CD14-positive monocyte (primary cell): ENCODE measurements around the gene SCAPER. TPM values are rescaled to one million over a fixed set of nuclear protein-coding genes. Genes with fewer than 3 reads are reported as not detected.

Experiments
- DNase-seq, 3 donors: peaks; one replicate each; pipeline ENCODE4 v3.0.0-alpha.2; 2011 to 2022
- H2AFZ ChIP-seq: 2 replicates; pipeline ENCODE4 v1.6.0; 2012; ENCODE audit warnings: mild to moderate bottlenecking, low read depth, low read length, inconsistent platforms; ENCODE audit not compliant: insufficient read depth, poor library complexity, severe bottlenecking
- H3K27ac ChIP-seq, 2 donors: 1 replicate in 1 of 2; 2 replicates in 1 of 2; pipeline ENCODE4 v1.5.1; 2012 to 2013; ENCODE audit warnings: low read length in 2 of 2, control low read depth in 1 of 2, inconsistent platforms in 1 of 2, low read depth in 1 of 2, mild to moderate bottlenecking in 1 of 2
- H3K27me3 ChIP-seq, 2 donors: one replicate each; pipeline versions ENCODE4 v1.6.0 to v1.6.1; 2011 to 2013; ENCODE audit warnings: low read length in 2 of 2; ENCODE audit not compliant: control insufficient read depth in 2 of 2, insufficient read depth in 2 of 2
- H3K36me3 ChIP-seq, 2 donors: replicated peaks in 1 of 2; 1 replicate in 1 of 2; 2 replicates in 1 of 2; pipeline versions ENCODE4 v1.5.1 to v1.6.1; 2012 to 2013; ENCODE audit warnings: low read length in 2 of 2, control low read depth in 1 of 2, inconsistent platforms in 1 of 2, mild to moderate bottlenecking in 1 of 2; ENCODE audit not compliant: insufficient read depth in 2 of 2, control insufficient read depth in 1 of 2
- H3K4me1 ChIP-seq, 2 donors: 1 replicate in 1 of 2; 2 replicates in 1 of 2; pipeline versions ENCODE4 v1.5.1 to v1.6.1; 2012 to 2013; ENCODE audit warnings: low read length in 2 of 2, control low read depth in 1 of 2, inconsistent platforms in 1 of 2, mild to moderate bottlenecking in 1 of 2, moderate library complexity in 1 of 2; ENCODE audit not compliant: insufficient read depth in 2 of 2, control insufficient read depth in 1 of 2
- H3K4me2 ChIP-seq: replicated peaks from 2 replicates; pipeline ENCODE3; 2012; ENCODE audit warnings: low read length, moderate library complexity, mild to moderate bottlenecking; ENCODE audit not compliant: poor library complexity, severe bottlenecking; ENCODE audit errors: extremely low read depth
- H3K4me3 ChIP-seq, 3 experiments: fragments of 200-600 bp in 1 of 3; sonication (generic) in 1 of 3; replicated peaks in 1 of 3; 1 replicate in 2 of 3; 2 replicates in 1 of 3; pipeline ENCODE4 v1.5.1; 2011 to 2013; ENCODE audit warnings: low read length in 3 of 3, mild to moderate bottlenecking in 3 of 3, control low read depth in 2 of 3, low read depth in 2 of 3, inconsistent platforms in 1 of 3, moderate library complexity in 1 of 3
- H3K79me2 ChIP-seq: 2 replicates; pipeline ENCODE4 v1.6.0; 2012; ENCODE audit warnings: mild to moderate bottlenecking, control low read depth, inconsistent platforms, low read length, moderate library complexity; ENCODE audit not compliant: insufficient read depth
- H3K9ac ChIP-seq: 2 replicates; pipeline ENCODE4 v1.6.0; 2017; ENCODE audit warnings: low read length, mild to moderate bottlenecking; ENCODE audit not compliant: insufficient read depth, poor library complexity, severe bottlenecking
- H3K9me3 ChIP-seq, 2 donors: replicated peaks in 1 of 2; 1 replicate in 1 of 2; 2 replicates in 1 of 2; pipeline versions ENCODE4 v1.5.1 to v1.6.1; 2012 to 2013; ENCODE audit warnings: low read length in 2 of 2, control low read depth in 1 of 2; ENCODE audit not compliant: control insufficient read depth in 1 of 2, insufficient read depth in 1 of 2
- H4K20me1 ChIP-seq: 2 replicates; pipeline ENCODE4 v1.6.0; 2012; ENCODE audit warnings: mild to moderate bottlenecking, low read length, control low read depth, moderate library complexity; ENCODE audit not compliant: insufficient read depth
- H3K27ac Mint-ChIP-seq, 7 donors: one replicate each; pipeline ENCODE4 v1.8.0; 2020; ENCODE audit warnings: mild to moderate bottlenecking in 7 of 7, mixed read lengths in 7 of 7, moderate library complexity in 6 of 7, inconsistent platforms in 2 of 7
- H3K27me3 Mint-ChIP-seq, 3 donors: one replicate each; pipeline ENCODE4 v1.8.0; 2021 to 2022; ENCODE audit warnings: low read depth in 3 of 3, mild to moderate bottlenecking in 3 of 3, mixed read lengths in 3 of 3, moderate library complexity in 3 of 3, inconsistent platforms in 1 of 3
- H3K36me3 Mint-ChIP-seq, 2 donors: one replicate each; pipeline ENCODE4 v1.8.0; 2020; ENCODE audit warnings: mixed read lengths in 2 of 2, inconsistent platforms in 1 of 2, mild to moderate bottlenecking in 1 of 2
- H3K4me1 Mint-ChIP-seq: one replicate; pipeline ENCODE4 v1.8.0; 2020; ENCODE audit warnings: mild to moderate bottlenecking, mixed read lengths
- H3K4me3 Mint-ChIP-seq, 2 donors: one replicate each; pipeline ENCODE4 v1.8.0; 2020; ENCODE audit warnings: mild to moderate bottlenecking in 2 of 2, mixed read lengths in 2 of 2, moderate library complexity in 1 of 2
- H3K9me3 Mint-ChIP-seq, 7 donors: one replicate each; pipeline ENCODE4 v1.8.0; 2020 to 2022; ENCODE audit warnings: mixed read lengths in 7 of 7, mild to moderate bottlenecking in 6 of 7, moderate library complexity in 6 of 7, inconsistent platforms in 2 of 7
- WGBS: methylation state at CpG from one replicate; pipeline ENCODE4 v1.1.5; 2013; ENCODE audit warnings: missing lambda C conversion rate; ENCODE audit not compliant: insufficient coverage; 5-methylcytosine and 5-hydroxymethylcytosine counted together
- intact Hi-C, 2 donors: fragments of 100-400 bp; cut with micrococcal nuclease; formaldehyde crosslinking; loops; one replicate each; pipeline versions ENCODE4 v1.15.0 to v1.15.1; 2023
- polyA plus RNA-seq, 3 donors: library from polyadenylated mRNA; depleted of rRNA in 1 of 3; unstranded in 2 of 3; stranded (reverse) in 1 of 3; fragments of 300-500 nt in 2 of 3; fragments of >200 nt in 1 of 3; fragmentation: Illumina TruSeq in 2 of 3; gene quantifications; 1 replicate in 2 of 3; 2 replicates in 1 of 3; pipeline ENCODE4 v1.2.3, GENCODE V29; 2012 to 2021
- TF ChIP-seq, protein P1 (sequence below): fragments of 200-600 bp; IDR thresholded peaks from one replicate; pipeline ENCODE4 v1.8.0; 2022; ENCODE audit warnings: antibody characterized with exemption, mild to moderate bottlenecking

Gene SCAPER
- polyA plus RNA-seq, 3 donors, result 2.5 to 5.4 (median 4.2) TPM

GRCh38 chr15:76342382-76343201, 562.5 kb downstream of the SCAPER start:
- Histone ChIP-seq H3K9me3 (peaks cover 9 to 48% of the 10 kb centered on the region in 2 donors), H3K27ac (no peak overlapping the region), H4K20me1 (peaks cover 44% of the 10 kb centered on the region), H3K4me2 (peak overlapping the region; percentile 42), H3K79me2 (no peaks in the 10 kb centered on the region), H3K27me3 (peaks cover 77 to 94% of the 10 kb centered on the region in 2 donors), H3K4me3 (peak overlapping the region in 1 of 3 experiments; percentile 35), H3K9ac (no peak overlapping the region), H3K4me1 (peaks cover 72 to 82% of the 10 kb centered on the region in 2 donors), H2AFZ (no peak overlapping the region), H3K36me3 (no peaks in the 10 kb centered on the region)
- H3K4me1 Mint-ChIP-seq, result peaks cover 63% of the 10 kb centered on the region
- H3K4me3 Mint-ChIP-seq, result peak overlapping the region in 1 of 2 donors; percentile 83
- peaks cover 82 to 99% (median 86%) of the 10 kb centered on the region in 3 donors for H3K27me3 Mint-ChIP-seq
- H3K9me3 Mint-ChIP-seq, result peaks cover 0 to 58% (median 41%) of the 10 kb centered on the region in 7 donors
- peaks cover 18 to 33% of the 10 kb centered on the region in 2 donors for H3K36me3 Mint-ChIP-seq
- H3K27ac Mint-ChIP-seq, result no peak overlapping the region
- DNase-seq, result no peak
- intact Hi-C loops, result no loop called here
- 4% methylated on average over 83 of the region's 87 CpGs for WGBS
- TF ChIP-seq, protein P1, sequence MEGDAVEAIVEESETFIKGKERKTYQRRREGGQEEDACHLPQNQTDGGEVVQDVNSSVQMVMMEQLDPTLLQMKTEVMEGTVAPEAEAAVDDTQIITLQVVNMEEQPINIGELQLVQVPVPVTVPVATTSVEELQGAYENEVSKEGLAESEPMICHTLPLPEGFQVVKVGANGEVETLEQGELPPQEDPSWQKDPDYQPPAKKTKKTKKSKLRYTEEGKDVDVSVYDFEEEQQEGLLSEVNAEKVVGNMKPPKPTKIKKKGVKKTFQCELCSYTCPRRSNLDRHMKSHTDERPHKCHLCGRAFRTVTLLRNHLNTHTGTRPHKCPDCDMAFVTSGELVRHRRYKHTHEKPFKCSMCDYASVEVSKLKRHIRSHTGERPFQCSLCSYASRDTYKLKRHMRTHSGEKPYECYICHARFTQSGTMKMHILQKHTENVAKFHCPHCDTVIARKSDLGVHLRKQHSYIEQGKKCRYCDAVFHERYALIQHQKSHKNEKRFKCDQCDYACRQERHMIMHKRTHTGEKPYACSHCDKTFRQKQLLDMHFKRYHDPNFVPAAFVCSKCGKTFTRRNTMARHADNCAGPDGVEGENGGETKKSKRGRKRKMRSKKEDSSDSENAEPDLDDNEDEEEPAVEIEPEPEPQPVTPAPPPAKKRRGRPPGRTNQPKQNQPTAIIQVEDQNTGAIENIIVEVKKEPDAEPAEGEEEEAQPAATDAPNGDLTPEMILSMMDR, result no peak

- Mint-ChIP-seq H3K9me3 (peaks cover 0 to 60% (median 45%) of the 10 kb centered on the region in 7 donors), H3K4me1 (peaks cover 66% of the 10 kb centered on the region), H3K27me3 (peaks cover 85 to 99% (median 88%) of the 10 kb centered on the region in 3 donors), H3K36me3 (peaks cover 18 to 36% of the 10 kb centered on the region in 2 donors), H3K4me3 (peak overlapping the region in 1 of 2 donors; percentile 83), H3K27ac (no peak overlapping the region)
- TF ChIP-seq, protein P1, result no peak
- no peak overlapping the region for H3K27ac ChIP-seq
- intact Hi-C loops, result no loop called here
- no peak overlapping the region for H3K4me2 ChIP-seq
- DNase-seq, result no peak
- H3K4me1 ChIP-seq, result peaks cover 72 to 83% of the 10 kb centered on the region in 2 donors
- H2AFZ ChIP-seq, result no peak overlapping the region
- no peaks in the 10 kb centered on the region for H3K79me2 ChIP-seq
- H3K9me3 ChIP-seq, result peaks cover 9 to 50% of the 10 kb centered on the region in 2 donors
- 6% methylated on average over 14 of the region's 20 CpGs for WGBS
- no peak overlapping the region for H3K4me3 ChIP-seq
- no peak overlapping the region for H3K9ac ChIP-seq
- H4K20me1 ChIP-seq, result peaks cover 44% of the 10 kb centered on the region
- H3K27me3 ChIP-seq, result peaks cover 77 to 94% of the 10 kb centered on the region in 2 donors
- no peaks in the 10 kb centered on the region for H3K36me3 ChIP-seq
Observed at GRCh38 chr15:76342058-76342381, 563.1 kb downstream of the SCAPER start.
